HG03108 (cell line): ENCODE measurements around the gene CLDND2.

Experiments
- ATAC-seq: cut with Tn5 transposase; IDR thresholded peaks from one replicate; pipeline ENCODE4 v1.9.1; 2021; ENCODE audit warnings: moderate library complexity; ENCODE audit not compliant: unreplicated experiment

The CLDND2 gene

DNA sequence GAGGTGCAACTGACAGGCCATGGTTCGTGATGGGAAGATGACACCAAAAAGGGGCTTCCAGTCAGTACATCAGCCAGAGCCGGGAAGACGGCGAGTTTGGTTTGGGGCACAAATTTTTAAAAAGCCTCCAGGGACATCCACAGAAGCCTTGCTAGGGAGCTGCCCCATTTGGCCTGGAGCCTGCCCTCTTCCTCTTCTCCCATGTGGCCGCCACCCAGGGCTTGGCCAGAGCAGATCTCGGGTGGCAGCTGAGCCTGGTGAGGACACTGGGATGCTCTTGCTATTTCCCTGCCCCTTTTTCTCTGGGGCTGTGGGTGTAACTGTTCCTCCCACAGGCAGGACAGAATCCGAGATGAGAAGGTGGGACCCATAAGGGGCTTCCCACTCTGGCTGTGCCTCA lies 10.9 kb downstream of the CLDND2 start:
- ATAC-seq, result no peak

DNA sequence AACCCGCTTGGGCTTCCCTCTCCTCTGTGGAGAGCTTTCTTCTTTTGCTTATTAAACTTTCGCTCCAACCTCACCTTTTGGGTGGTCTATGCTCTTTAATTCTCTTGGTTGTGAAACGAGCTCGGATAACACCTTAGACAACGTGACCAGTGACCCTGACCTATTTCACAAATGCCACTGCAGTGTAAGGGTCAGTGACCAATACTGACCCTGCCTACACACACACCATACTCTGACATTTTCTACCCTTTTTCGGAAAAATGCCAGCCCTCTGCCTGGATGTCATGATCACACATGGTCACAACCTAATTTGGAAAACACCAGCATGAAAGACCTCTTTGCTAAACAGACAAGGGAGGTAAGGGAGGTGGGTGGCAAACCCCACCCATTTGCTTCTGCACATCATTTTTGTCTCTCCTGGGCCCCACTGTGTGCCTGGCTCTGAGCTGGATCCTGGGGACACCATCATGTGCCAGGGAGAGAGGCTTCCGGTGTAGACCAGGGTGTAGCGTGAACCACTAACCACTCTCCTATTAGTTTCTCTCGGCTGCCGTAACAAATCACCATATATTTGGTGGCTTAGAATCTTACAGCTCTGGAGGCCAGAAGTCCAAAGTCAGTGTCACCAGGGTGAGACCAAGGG lies 12.5 kb downstream of the CLDND2 start:
- no peak for ATAC-seq

DNA sequence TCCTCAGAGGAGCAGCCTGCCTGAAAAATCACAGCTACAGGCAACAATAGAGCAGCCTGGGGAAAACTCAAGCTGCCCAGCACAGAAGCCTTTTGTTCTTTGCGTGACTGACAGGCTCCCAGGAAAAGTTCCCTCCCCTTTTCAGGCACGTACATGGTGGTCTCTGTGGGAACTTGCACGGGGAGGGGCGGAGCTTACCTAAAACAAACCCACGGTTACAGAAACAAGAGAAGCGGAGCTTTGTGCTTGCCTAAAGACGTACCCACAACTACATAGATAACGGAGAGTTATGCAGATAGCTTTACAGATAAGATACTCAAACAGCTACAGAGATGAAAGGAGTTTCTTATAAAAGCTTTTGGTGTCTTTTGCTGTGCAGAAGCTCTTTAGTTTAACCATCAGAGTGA lies 14.1 kb downstream of the CLDND2 start:
- no peak for ATAC-seq

DNA sequence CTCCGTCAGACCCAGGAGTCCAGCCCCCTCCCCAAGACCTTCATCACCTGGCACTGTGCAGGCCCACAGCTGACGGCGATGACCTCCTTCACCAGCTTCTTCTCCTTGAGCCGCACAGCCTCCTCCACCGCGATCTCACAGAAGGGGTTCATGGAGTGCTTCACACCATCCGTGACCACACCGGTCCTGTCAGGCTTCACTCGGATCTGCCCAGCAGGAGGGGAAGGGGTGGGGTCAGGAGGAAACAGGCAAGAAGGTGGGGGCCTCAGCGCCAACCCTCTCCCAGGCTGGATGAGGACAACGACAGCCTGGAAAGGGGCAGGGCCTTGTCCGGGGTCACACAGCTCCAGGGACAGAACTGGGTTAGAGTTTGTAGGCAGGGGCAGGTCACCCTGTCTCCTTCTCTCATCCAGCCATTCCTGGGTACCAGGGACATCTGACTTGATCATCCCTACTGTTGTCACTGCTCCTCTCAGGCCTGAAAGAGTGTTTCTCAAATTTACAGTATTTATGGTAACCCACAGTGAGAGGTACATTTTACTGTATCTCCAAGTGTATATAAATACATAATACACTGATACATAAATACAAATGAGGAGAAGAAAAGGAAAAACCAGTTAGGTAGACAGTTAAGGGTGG lies 14.6 kb downstream of the CLDND2 start:
- no peak for ATAC-seq

DNA sequence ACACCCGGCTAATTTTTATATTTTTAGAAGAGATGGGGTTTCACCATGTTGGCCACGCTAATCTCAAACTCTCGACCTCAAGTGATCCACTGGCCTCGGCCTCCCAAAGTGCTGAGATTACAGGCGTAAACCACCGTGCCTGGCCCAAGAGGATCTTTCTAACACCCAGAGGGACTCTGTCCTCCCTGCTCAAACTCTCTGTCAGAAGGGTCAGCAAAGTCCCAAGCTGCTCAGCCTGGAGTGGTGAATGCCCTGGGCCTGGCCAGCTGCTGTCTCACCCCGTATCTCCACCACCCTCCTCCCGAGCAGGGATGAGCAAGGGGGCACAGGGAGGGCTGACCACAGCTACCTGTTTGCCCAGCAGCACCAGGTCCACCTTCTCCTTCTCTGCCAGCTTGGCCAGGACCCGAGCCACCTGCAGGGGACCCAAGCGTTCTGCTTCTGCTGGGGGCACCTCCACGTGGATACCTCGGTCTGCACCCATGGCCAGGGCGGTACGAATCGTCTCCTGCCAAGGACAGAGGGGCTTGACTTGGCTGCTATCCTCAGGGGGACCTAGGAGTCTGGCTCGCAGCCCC lies 15.9 kb downstream of the CLDND2 start:
- ATAC-seq, result no peak

DNA sequence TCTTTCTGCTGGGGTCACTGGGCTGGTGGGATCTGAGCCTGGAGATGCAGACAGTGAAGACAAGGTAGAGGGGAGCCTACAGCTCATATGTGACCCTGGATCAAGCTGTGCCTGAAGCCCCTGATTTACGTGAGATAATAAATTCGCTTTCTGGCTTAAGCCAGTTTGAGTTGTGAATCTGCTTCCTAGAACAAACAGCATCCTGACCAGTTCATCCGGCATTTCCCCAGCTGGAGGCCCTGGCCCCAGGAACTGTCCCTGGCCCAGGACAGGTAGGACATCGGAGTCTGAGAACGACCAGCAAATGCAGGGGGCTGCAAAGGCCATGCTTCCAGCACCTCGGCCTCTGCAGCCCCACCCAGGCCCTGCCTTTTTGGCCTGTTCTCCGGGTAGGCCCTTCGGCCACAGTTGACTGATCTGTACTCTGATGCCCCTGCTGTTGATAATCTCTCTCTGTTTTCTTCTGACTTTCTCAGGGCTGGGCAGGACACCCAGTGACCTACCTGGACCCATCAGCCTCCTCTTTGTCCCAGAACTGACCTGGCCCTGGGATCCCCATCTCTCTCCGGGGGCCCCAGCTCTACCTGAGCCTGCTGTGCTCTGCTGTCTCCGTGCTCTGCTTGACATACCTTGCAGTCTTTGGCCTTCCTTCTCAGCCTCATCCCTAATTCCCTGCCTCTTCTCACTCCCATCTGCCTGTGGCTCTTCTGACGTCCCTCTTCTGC lies 17.4 kb downstream of the CLDND2 start:
- no peak for ATAC-seq

DNA sequence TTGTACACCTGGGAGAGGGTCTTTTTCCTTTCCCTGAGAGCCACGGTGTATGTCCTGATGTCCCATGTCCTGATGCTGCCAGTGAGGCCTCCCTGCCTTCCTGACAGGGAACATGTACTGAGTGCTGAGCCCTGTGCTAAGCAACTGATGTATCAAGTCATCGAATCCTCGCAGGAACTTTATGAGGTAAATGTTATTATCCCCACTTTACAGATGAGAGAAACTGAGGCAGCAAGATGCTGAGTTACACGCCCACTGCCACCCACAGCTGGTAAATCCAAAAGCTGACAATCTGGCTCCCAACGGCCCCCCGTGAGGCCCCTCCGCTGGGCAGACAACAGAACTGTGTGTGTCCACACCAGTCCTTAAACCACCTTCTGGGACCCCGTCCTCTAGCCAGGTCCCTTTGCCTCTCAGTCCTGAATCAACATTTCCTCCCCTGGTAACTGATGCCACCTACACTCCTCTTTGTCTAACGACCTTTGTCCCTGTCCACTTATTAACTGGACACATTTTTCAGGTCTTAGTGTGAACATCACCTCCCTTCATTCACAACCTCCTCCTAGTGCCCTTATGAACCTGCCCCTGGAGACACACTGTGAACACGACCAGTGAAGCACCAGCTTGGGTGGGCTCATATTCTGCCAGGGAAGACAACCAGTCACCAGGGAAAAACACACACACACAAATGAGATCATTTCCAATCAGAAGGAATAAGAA lies 21.4 kb downstream of the CLDND2 start:
- no peak for ATAC-seq

DNA sequence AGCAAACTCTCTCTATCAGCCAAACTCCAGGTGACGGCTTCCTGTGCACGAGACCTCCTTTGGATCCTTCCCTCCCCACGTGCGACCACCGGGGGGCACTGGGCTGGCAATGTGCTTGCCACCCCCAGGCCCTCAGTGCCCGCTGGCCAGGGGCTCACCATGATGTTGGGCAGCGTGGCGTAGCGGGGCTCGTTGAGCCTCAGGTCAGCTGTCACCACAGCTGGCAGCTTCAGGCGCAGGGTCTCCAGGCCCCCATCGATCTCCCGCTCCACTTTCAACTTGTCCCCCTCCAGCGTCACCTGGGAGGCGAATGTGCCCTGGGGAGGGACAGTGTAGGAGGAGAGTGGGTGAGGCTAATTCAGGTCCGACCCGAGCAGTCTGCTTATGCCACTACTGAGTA lies 22.1 kb downstream of the CLDND2 start:
- no peak for ATAC-seq

DNA sequence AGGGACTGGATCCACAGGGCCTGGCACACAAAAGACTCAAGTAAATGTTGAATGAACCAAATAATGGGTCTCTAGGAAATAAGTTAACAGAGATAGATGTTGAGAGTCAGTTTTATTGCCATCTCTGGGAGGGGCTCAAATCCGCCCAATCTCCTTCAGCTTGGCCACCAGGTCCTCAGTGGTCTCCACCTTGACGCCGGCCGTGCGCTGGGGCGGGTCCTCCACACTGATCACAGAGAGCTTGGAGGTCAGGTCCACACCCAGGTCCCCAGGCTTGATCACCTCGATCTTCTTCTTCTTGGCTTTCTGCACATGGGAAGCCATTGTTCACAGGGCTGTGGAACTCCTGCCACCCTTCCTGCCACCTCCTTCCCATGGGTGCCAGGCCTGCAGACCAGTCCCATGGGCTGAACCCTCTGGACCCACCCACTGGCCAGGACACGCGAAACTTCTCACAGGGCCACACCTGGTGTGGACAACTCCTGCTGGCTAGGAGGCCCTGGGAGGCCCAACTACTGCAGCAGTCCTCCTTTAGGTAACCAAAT lies 23.7 kb downstream of the CLDND2 start:
- no peak for ATAC-seq

DNA sequence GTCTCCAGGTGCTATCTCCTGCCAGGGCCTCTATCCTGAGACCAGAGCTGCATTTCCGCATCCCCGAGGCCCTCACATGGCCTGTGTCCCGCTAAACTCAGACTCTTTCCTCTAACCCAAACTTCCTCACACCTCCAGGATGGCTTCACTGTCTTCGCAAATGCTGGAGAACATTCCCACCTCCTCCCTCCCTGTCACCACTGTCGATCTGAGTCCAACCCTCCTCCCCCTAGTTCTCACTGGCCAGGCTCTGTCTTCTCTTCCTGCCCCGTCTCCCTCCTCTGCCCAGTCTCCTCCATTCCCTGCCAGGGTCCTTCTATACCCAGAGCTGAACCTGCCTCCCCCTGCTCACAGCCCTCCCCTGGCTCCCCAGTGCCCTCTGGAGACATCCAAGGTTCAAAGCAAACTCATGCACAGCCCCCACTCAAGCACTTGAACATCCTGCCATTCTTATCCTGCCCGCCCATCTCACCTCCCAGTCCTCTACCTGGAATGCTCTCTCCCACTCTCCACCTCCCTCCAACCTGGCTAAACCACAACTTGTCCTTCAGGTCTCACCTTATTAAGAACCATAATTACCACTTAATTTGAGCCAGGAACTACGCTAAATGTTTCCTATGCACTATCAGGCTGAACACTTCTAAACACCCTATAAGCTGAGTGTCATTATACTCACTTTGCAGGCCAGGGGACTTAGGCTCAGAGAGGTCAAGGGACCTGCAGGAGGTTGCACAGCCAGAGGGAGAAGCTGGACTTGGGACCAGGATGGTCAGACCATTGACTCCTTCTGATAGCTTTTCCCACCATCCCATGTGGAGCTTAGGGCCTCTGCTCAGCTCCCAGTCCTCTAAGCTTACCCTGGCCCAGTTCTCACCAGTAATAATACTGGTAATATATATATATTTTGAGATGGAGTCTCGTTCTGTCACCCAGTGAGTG lies 25.9 kb downstream of the CLDND2 start:
- ATAC-seq, result no peak

DNA sequence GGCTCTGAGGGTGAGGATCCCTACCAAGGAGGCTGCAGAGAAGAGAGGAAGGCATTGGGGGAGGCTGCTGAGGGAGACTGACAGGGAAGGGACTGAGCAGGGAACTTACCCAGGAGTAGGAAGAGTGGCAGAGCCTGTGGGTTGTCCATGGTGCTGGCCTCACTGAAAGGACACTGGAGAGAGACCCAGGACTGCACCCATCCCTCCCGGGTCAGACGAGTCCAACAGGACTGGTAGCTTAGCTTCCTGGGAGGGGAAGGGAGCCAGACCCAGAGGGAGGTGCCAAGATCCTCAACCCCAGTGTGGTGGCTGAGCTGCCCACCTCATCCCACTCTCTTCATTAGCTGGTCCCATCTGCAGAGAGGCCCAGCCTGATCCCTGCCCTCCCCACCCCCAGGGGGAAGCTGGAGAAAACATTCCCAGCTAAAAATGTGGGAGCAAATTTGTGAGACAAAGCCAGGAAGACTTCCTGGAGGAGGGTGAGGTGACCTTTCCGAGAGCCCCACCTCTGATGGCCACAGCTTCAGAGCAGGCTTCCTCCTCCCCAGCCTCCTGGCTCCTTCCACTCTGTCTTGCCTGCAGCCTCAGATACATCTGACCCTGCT lies 26.7 kb downstream of the CLDND2 start, which contains the start of gene VSIG10L:
Gene VSIG10L (minus strand): TSS at position 164 of the 605 bp plus-strand sequence. CDS start 15 bp downstream, at position 149.
- ATAC-seq, result no peak

DNA sequence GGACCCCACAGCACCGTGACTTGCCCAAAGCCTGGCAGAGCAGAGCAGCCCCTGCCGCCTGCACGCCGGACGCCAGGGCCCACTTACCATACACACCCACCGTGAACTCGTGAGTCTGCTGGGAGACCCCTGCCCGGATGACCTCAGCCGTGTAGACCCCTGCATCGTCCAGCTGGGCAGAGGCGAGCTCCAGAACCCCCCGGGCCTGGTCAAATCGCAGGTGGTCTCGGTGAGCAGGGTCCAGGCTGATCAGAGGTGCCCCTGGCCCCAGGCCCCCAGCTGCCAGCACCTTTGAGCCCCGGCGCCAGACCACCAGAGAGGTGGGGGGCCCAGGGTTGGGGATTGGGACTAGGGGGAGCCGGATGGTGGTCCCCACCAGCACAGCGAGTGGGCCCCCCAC lies 27.7 kb downstream of the CLDND2 start:
- ATAC-seq, result no peak

DNA sequence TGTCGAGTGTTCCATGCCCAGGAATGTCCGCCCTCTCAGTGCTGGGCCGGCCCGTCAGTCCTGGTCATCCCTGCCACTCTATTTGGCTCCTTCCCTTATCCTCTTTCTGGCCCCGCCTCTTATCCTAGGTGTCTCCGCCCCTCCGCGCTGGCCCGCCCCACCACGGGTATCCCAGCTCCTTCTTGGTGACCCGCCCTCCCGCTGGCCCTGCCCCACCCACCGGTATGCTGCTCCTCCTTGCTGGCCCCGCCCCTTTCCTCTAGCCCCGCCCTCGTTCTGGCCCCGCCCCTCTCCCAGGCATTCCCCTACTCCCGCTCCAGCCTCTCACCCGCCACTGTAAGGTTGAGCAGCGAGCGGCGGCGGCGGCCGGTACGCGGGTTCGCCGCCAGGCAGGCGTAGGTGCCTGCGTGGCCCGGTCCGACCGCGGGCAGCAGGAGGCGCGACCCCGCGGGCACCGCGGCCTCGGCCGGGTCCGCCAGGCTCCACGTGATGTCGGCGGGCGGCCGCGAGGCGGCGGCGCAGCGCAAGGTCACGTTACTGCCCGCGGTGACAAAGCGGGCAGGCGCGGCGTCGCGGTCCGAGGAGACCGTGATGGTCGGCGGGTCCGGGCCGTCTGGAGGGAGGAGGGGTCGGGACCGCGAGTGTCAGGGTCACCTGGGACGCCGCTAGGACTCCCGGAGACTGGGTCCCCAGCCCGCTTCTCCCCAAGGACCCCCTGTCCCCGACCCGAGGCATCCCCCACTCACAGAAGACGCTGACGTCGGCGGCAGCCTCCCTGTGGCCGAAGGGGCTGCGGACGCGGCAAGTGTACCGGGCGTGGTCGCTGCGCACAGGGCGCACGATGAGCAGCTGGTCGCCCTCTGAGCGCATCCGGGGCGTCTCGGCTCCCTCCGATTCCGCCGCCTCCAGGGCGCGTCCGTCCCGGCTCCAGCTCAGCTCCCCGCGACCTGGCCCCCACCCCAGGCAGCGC lies 28.8 kb downstream of the CLDND2 start:
- peak; percentile 42 for ATAC-seq

DNA sequence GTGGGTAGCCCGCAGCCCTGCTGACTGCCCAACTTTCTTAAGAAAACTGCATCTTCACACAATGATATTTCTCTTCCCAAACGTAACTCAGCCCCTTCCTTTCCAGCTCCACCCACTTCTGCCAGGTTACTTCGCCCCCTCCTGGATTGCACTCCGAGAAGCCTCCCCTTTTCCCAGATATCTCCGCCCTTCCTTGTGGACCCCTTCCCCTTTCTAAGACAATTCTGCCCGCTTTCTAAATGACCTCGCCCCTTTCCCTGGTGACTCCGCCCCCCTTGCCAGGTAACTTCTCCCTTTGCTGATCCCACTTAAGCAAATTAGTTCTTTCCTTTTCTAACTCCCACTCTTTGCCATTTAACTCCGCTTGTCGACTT lies 29.5 kb downstream of the CLDND2 start:
- ATAC-seq, result no peak

DNA sequence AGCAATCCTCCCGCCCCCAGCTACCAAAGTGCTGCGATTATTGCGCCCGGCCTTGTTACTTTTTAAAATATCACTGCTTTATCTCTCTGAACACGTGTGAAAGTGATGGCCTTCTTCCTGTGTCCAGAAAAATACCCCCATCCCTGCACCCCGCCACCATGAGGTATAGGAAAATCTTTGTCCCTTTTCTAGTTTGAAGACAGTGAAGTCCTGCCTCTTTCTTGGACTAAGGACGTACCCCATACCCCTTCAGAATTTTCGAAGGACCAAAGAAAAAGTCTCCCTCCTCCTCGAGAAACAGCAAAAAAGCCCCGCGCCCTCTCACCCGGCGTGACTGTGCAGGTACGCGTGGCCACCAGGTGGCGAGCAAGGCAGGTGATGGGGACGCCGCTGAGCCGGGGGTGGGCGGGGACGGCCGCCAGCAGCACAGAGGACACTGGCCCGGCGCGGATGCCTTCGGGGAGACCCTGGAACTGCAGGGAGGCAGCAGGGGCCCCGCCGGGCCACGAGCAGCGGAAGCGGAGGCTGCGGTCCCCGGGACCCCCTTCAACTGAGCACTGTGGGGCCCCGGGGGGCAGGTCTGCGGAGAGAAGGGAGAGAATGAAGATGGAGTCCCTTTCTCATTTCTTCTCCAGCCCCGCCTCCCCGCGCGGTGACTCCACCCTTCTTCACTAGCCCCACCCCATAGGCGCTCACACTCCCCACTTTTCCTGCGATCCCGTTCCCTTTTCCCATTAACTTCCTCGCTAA lies 30.1 kb downstream of the CLDND2 start:
- ATAC-seq, result peak; percentile 36

DNA sequence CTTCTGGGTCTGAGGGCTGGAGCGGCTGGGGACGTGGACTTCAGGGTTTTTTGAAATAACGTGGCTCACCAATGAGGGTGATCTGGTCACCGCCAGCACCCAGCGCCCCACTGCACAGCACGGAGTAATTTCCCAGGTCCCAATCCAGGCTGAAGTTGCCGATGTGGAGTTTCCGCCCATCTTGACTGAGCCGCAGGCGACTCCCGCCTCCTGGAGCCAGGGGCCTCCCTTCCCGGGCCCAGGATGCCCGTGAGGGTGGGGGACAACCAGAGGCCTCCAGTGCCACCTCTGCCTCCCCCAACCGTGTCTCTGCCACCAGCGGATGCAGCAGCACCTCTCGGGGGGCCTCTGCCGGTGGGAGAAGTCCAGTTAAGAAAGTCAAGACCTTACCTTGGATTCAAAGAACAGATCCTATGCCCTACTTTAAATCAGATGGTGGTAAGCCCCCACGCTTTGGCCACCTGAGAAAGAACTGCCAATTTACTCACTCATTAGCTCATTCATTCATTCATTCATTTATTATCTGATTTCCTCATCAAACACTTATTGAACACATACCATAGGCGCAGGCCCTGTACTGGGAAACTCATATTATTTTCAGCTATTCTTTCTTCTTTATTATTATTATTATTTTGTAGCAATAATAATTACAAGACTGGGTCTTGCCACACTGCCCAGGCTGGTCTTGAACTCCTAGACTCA lies 30.8 kb downstream of the CLDND2 start:
- ATAC-seq, result no peak
